HG02759 (cell line): ENCODE measurements around the gene KANSL1.

Source experiments
- ATAC-seq: cut with Tn5 transposase; IDR thresholded peaks from one replicate; pipeline ENCODE4 v1.9.1; 2021; ENCODE audit warnings: mild to moderate bottlenecking, moderate library complexity; ENCODE audit not compliant: unreplicated experiment

The KANSL1 gene

DNA sequence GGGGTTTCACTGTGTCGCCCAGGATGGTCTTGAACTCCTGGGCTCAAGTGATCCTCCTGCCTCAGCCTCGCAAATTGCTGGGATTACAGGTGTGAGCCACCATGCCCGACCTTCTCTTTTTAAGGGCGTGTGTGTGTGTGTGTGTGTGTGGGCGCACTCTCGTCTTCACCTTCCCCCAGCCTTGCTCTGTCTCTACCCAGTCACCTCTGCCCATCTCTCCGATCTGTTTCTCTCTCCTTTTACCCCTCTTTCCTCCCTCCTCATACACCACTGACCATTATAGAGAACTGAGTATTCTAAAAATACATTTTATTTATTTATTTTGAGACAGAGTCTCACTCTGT, 190.3 kb downstream of the KANSL1 start:
- ATAC-seq, result no peak

DNA sequence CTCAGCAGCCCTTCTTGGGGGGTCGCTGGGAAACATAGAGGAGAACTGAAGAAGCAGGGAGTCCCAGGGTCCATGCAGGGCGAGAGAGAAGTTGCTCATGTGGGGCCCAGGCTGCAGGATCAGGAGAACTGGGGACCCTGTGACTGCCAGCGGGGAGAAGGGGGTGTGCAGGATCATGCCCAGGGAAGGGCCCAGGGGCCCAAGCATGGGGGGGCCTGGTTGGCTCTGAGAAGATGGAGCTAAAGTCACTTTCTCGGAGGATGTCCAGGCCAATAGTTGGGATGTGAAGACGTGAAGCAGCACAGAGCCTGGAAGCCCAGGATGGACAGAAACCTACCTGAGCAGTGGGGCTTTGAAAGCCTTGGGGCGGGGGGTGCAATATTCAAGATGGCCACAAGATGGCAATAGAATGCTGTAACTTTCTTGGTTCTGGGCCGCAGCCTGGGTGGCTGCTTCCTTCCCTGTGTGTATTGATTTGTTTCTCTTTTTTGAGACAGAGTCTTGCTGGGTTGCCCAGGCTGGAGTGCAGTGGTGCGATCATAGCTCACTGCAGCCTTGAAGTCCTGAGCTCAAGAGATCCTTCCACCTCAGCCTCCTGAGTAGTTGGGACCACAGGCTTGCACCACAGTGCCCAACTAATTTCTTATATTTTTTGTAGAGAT, 190.8 kb downstream of the KANSL1 start:
- no peak for ATAC-seq

DNA sequence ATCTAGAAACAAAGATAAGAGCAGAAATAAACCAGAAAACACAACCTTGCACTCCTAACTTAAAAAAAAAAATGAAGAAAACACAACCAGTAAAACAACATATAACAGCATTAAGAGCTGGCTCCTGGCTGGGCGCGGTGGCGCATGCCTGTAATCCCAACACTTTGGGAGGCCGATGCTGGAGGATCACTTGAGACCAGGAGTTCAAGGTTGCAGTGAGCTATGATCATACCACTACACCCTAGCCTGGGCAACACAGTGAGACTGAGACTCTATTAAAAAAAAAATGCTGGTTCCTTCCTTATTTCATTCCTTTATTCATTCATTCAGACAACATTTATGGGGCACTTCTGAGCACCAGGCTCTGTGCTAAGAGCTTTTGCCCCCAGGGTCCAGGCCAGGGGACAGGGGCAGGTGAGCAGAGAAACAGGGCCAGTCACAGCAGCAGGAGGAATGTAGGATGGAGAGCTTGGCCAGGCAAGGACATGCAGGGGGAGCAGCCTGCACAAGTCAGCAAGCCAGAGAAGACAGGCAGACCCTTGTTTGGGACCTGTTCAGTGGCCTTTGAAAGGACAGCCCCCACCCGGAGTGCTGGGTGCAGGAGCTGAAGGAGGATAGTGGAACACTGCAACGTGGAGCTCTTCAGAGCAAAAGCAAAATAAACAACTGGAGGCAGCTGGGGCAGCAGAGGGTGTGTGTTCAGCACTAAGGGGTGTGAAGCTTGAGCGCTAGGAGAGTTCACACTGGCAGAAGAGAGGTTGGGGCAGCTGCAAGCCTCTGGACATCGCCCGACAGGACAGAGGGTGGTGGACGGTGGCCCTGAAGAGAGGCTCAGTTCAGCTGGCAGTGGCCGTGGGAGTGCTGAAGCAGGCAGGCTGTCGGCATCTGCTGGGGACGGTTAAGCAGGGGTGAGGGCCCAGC, 191.6 kb downstream of the KANSL1 start:
- no peak for ATAC-seq

DNA sequence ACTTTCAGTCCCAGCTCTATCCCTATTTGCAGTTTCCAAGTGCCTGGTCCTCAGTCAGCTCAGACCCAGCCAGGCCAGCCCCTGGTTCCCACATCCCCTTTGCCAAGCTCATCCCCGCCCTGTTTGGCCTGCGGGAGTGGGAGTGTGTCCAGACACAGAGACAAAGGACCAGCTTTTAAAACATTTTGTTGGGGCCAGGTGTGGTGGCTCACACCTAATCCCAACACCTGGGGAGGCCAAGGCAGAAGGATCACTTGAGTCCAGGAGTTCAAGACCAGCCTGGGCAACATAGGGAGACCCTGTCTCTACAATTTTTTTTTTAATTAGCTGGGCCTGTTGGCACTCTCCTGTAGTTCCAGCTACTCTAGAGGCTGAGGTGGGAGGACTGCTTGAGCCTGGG, 192.5 kb downstream of the KANSL1 start:
- no peak for ATAC-seq

DNA sequence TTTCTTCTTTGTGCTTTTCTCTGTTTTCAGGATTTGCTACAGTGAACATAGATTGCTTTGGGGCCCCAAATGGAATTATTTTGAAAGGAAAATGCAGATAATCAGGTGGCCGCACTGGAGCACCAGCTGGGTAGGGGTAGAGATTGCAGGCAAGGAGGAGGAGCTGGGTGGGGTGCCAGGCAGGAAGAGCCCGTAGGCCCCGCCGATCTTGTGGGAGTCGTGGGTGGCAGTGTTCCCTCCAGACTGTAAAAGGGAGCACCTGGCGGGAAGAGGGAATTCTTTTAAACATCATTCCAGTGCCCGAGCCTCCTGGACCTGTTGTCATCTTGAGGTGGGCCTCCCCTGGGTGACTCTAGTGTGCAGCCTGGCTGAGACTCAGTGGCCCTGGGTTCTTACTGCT, 192.9 kb downstream of the KANSL1 start:
- ATAC-seq, result no peak

DNA sequence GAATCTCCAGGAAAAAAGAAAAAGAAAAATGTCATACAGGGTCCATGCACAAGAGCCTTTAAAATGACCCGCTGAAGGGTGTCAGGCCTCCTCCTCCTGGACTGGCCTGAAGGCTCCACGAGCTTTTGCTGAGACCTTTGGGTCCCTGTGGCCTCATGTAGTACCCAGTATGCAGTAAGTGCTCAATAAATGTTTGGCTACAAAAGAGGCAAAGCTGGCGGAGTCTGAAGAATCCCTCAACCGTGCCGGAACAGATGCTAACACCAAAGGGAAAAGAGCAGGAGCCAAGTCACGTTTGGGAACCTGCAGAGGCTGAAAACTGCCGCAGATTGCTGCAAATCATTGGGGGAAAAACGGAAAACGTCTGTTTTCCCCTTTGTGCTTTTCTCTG, 193.3 kb downstream of the KANSL1 start:
- no peak for ATAC-seq

DNA sequence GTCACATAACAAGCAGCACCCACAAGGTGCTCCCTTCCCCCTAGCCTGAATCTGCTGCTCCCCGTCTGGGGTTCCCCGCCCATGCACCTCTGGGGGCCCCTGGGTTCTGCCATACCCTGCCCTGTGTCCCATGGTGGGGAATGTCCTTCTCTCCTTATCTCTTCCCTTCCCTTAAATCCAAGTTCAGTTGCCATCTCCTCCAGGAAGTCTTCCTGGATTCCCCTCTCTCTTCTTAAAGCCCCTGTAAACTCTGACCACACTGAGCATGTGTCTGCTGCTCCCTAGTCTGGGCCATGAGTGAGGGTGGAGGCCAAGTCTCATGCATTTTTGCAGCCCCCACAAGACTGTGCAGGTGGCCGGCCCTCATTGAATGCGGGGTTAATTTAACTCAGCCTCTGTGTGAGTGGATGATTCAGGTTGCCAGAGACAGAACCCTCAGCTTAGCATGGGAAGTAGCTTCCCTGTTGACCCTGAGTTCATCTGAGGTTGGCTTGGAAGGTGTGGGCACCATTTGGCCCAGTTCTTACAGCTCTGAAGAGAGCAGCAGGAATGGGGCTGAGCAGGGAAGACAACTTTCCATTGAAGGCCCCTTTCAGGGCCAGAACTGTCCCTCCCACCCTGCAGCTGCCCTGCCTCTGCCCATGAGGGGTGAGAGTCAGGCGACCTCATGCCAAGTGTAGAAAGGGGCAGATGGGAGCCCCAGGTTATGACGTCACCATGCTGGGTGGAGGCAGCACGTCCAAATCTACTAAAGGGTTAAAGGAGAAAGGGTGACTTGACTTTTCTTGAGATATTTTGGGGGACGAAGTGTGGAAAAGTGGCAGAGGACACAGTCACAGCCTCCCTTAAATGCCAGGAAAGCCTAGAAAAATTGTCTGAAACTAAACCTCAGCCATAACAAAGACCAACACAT, 194.0 kb downstream of the KANSL1 start, which contains the start of gene STH:
TSS of gene STH (plus strand) at position 264 of the 913 bp plus-strand sequence. CDS start at position 294, 30 bp downstream.
- no peak for ATAC-seq

DNA sequence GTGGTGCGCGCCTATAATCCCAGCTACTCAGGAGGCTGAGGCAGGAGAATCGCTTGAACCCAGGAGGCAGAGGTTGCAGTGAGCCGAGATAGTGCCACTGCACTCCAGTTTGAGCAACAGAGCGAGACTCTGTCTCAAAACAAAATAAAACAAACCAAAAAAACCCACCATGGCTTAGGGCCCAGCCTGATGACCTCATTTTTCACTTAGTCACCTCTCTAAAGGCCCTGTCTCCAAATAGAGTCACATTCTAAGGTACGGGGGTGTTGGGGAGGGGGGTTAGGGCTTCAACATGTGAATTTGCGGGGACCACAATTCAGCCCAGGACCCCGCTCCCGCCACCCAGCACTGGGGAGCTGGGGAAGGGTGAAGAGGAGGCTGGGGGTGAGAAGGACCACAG, 195.6 kb downstream of the KANSL1 start:
- ATAC-seq, result no peak

DNA sequence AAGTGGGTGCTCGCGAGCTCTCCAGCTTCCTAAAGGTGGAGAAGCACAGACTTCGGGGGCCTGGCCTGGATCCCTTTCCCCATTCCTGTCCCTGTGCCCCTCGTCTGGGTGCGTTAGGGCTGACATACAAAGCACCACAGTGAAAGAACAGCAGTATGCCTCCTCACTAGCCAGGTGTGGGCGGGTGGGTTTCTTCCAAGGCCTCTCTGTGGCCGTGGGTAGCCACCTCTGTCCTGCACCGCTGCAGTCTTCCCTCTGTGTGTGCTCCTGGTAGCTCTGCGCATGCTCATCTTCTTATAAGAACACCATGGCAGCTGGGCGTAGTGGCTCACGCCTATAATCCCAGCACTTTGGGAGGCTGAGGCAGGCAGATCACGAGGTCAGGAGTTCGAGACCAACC, 196.1 kb downstream of the KANSL1 start:
- no peak for ATAC-seq

DNA sequence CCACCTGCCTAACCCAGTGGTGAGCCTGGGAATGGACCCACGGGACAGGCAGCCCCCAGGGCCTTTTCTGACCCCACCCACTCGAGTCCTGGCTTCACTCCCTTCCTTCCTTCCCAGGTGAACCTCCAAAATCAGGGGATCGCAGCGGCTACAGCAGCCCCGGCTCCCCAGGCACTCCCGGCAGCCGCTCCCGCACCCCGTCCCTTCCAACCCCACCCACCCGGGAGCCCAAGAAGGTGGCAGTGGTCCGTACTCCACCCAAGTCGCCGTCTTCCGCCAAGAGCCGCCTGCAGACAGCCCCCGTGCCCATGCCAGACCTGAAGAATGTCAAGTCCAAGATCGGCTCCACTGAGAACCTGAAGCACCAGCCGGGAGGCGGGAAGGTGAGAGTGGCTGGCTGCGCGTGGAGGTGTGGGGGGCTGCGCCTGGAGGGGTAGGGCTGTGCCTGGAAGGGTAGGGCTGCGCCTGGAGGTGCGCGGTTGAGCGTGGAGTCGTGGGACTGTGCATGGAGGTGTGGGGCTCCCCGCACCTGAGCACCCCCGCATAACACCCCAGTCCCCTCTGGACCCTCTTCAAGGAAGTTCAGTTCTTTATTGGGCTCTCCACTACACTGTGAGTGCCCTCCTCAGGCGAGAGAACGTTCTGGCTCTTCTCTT, 196.8 kb downstream of the KANSL1 start:
- ATAC-seq, result no peak

DNA sequence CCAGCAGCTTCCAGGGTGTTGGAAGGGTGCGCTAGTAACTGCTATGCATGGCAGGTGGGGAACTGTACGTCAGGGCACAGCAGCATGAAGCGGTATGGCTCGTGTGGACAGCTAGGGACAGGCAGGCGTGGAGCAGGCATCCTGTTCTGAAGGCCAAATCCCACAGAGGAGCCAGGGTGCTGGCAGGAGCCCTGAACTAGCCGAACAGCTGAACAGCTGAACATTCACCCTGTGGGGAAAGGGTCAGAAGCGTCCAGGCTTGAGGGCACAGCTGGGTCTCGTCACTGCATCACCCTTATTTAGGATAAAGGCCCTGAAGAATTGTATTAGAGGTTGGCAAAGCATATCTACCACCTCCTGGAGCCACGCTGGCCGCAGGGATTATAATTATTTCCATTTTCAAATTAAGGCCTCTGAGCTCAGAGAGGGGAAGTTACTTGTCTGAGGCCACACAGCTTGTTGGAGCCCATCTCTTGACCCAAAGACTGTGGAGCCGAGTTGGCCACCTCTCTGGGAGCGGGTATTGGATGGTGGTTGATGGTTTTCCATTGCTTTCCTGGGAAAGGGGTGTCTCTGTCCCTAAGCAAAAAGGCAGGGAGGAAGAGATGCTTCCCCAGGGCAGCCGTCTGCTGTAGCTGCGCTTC, 197.5 kb downstream of the KANSL1 start:
- ATAC-seq, result no peak

DNA sequence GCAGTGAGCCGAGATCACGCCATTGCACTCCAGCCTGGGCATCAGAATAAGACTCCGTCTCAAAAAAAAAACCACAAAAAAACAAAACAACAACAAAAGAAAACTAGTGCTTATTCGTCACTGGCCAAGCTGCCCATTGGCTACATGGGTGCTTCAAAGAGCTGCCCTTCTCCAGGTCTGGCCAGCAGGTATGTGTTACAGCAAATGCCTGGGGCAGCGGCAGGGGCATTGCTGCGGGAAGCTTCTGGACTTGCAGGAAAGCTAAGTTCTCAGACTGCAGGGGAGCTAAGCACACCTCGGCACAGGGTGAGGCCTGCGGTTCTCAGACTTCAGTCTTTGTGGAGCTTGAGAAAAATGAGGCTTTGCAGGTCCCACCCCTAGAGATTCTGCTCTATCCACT, 198.2 kb downstream of the KANSL1 start:
- no peak for ATAC-seq

DNA sequence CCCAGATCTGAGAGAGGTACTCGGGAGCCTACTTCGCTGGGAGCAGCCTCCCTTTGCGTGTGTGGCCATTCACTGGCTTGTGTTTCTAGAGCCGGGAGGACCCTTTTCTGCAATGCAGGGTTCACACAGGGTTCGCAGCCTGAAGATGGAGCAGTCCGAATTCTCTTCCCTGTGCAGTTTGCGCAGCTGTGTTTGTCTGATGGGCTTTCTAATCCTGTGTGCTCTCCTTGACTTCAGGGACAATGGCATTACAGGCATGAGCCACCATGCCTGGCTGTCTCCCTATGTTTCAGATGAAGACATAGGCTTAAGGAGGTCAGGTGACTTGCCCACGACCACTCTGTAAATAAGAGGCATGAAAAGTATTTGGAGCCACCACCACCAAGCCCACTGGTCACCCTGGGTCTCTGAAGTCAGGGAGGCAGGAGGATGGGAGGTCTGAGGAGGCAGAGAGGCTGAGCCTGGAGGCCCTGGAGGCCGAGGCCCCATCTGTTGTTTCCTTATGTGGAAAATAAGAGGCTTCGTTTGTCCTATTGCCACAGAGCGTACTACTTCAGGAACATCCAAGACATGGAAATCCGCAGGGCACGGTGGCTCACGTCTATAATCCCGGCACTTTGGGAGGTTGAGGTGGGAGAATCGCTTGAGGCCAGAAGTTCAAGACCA, 199.1 kb downstream of the KANSL1 start:
- ATAC-seq, result no peak

DNA sequence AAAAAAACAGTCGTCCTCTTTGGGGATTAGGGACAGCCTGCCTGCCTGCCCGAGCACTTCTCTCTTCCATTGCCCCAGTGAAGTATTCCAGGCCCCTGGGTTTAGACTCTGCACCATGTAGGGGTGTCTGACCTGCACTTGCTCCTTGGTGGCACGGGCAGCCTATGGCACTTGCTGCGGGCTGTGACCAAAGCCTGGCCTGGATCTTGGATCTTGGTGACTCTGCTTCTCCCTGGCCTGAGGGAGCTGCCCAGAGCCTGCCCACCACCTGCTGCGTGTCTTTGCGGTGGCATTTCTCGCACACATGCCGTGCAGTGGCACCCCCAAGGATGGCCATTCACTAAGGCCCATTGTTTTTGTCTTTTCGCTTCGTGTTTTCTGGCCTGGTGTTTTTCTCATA, 200.3 kb downstream of the KANSL1 start:
- ATAC-seq, result no peak

DNA sequence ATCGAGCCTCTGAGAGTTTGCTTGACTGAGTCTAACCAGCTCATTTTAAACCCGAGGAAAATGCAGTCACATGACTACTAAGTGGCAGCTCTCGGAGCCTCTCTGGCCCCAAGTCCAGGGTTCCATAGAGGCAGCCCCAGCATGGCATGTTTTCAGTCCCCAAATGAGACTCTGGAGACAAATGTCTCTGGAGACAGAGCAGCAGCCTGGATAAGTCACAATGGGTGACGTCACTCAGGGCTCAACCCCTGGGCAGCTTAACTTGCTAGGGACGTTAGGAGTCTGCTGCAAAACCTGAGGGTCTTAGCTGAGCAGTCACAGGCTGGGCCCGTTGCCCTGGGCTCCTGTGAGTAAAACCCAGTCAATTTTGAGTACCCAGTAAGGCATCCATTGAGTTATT, 201.1 kb downstream of the KANSL1 start:
- no peak for ATAC-seq

DNA sequence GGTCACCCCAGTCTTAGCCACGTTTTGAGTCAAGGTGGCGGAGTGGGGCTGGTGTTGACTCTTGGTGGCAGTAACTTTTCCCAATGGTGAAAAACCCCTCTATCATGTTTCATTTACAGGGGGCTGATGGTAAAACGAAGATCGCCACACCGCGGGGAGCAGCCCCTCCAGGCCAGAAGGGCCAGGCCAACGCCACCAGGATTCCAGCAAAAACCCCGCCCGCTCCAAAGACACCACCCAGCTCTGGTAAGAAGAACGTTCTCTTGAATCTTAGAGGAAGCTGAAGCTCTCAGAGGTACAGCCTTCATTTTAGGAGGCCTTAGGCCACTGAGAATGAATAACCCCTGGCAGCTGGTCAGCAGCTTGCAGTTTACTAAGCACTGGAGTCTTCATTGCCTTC, 201.9 kb downstream of the KANSL1 start:
- ATAC-seq, result no peak

DNA sequence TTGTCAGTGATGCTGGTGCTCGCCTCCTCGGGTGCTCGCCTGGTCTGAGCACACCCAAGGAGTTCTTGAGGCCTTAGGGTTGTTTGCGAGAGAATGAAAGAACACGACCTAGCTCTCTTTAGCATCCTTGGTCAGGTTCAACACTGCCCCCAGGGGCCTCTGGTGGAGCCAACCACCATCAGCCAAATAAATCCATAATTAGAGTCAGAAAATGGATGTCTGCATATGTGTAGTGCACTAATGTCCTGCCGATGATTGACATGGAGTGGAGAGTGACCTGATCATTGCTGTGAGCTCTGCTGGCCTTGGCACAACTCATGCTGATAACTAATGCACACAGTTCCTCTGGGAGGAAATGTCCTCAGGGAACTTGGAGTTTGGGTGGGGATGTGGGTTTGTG, 202.3 kb downstream of the KANSL1 start:
- no peak for ATAC-seq

DNA sequence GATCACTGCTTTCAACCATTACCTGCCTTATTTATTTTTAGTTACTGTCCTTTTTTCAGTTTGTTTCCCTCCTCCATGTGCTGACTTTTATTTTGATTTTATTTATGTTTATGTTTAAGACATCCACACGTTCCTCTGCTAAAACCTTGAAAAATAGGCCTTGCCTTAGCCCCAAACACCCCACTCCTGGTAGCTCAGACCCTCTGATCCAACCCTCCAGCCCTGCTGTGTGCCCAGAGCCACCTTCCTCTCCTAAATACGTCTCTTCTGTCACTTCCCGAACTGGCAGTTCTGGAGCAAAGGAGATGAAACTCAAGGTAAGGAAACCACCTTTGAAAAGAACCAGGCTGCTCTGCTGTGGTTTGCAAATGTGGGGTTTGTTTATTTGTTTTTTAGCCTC, 203.5 kb downstream of the KANSL1 start:
- ATAC-seq, result no peak

DNA sequence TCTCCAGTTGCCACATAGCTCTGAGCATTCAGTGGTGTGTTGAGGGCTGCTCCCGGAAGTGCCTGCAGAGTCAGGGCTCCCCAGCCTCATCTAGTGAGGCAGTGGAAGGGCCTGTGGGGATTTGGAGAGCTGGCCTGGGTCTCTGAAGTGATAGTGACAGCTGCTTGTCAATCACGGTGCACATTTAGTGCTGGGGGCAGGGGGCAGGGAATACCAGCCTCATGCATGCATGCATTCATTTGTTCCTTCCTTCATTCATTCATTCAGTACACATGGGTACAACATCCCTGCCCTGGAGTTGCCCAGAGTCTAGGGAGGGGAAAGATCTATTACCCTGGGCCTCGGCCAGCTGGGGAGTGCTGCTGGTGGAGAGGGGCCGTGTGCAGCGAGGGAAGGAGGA, 205.5 kb downstream of the KANSL1 start:
- no peak for ATAC-seq

DNA sequence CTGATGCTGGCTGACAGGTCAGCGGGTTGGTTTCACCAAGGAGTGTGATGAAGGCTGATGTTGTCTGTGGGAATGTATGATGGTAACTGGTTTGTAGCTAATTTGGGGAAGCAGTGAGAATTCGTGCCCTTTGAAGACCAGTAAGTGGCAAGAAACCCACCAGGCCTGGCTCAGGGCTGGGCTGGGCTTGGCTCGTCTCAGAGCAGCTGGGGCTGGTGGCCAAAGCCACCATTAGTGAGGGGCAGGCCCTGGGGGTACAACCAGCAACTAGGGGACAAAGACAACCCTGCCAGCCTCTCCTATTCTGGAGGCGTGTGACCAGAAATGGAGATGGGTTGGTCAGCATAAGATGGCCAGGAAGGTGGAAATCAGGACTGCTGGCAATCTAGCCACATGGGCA, 207.2 kb downstream of the KANSL1 start:
- no peak for ATAC-seq
